Measurements from ENCODE around the gene KLRC3. TPM values are rescaled to one million over a fixed set of nuclear protein-coding genes. Genes with fewer than 3 reads are reported as not detected.
"Not testable (repeated sequence)": the region's sequence is repeated elsewhere in the genome, so short reads cannot be mapped to it uniquely, and the experiment has no call there.

The KLRC3 gene
- total RNA-seq, 1 donor from 2014 or later = not detected

GRCh38 chr12:10393291-10393690 is 27.1 kb downstream of the KLRC3 start:
- peaks cover 6% of the 10 kb centered on the region for H3K4me1 Mint-ChIP-seq
- no peaks in the 10 kb centered on the region for H3K9me3 Mint-ChIP-seq
- H3K4me3 Mint-ChIP-seq = no peak overlapping the region
- DNase-seq (ENCODE audit: low read depth, low spot score) = no peak
- H3K36me3 Mint-ChIP-seq (ENCODE audit: low read depth) = no peaks in the 10 kb centered on the region
- TF ChIP-seq CTCF (conservative IDR thresholded peaks at IDR 0.05) = no peak
- H3K27ac Mint-ChIP-seq (ENCODE audit: unreplicated experiment) = no peak overlapping the region
- no peaks in the 10 kb centered on the region for H3K27me3 Mint-ChIP-seq (ENCODE audit: low read depth)

- no peaks in the 10 kb centered on the region for H3K36me3 Mint-ChIP-seq (ENCODE audit: low read depth)
- no peak for DNase-seq (ENCODE audit: low read depth, low spot score)
- H3K4me3 Mint-ChIP-seq = no peak overlapping the region
- no peaks in the 10 kb centered on the region for H3K9me3 Mint-ChIP-seq
- no peak overlapping the region for H3K27ac Mint-ChIP-seq (ENCODE audit: unreplicated experiment)
- H3K4me1 Mint-ChIP-seq = peaks cover 6% of the 10 kb centered on the region
- H3K27me3 Mint-ChIP-seq (ENCODE audit: low read depth) = no peaks in the 10 kb centered on the region
- no peak for TF ChIP-seq CTCF (conservative IDR thresholded peaks at IDR 0.05)
These were observed 27.9 kb downstream of the KLRC3 start for GRCh38 chr12:10392394-10392930.

GRCh38 chr12:10390991-10391390 is 29.4 kb downstream of the KLRC3 start:
- H3K9me3 Mint-ChIP-seq; H3K36me3 Mint-ChIP-seq (ENCODE audit: low read depth); DNase-seq (ENCODE audit: low read depth, low spot score); H3K4me3 Mint-ChIP-seq; H3K4me1 Mint-ChIP-seq; H3K27me3 Mint-ChIP-seq (ENCODE audit: low read depth); H3K27ac Mint-ChIP-seq (ENCODE audit: unreplicated experiment): not testable (repeated sequence)

- Mint-ChIP-seq H3K9me3 (no peaks in the 10 kb centered on the region), H3K36me3 (ENCODE audit: low read depth) (no peaks in the 10 kb centered on the region), H3K27ac (ENCODE audit: unreplicated experiment) (no peak within 1 kb of the TSS), H3K4me1 (no peaks in the 10 kb centered on the region), H3K4me3 (no peak within 1 kb of the TSS), H3K27me3 (ENCODE audit: low read depth) (no peaks in the 10 kb centered on the region)
- DNase-seq (ENCODE audit: low read depth, low spot score) = no peak
- TF ChIP-seq CTCF (conservative IDR thresholded peaks at IDR 0.05) = no peak
These were observed 30.5 kb downstream of the KLRC3 start, which contains the start of gene KLRK1 for GRCh38 chr12:10389904-10390303. KLRK1 (minus strand) TSS chr12:10390041; CDS start chr12:10388810, 1,231 bp downstream.

GRCh38 chr12:10388624-10389413 is 31.6 kb downstream of the KLRC3 start:
- no peak overlapping the region for H3K4me3 Mint-ChIP-seq
- DNase-seq (ENCODE audit: low read depth, low spot score) = no peak
- H3K27ac Mint-ChIP-seq (ENCODE audit: unreplicated experiment) = no peak overlapping the region
- H3K9me3 Mint-ChIP-seq = peaks cover 6% of the 10 kb centered on the region
- TF ChIP-seq CTCF (conservative IDR thresholded peaks at IDR 0.05) = no peak
- H3K27me3 Mint-ChIP-seq (ENCODE audit: low read depth) = no peaks in the 10 kb centered on the region
- H3K36me3 Mint-ChIP-seq (ENCODE audit: low read depth) = peaks cover 5% of the 10 kb centered on the region
- no peaks in the 10 kb centered on the region for H3K4me1 Mint-ChIP-seq

- not testable (repeated sequence) for H3K4me3 Mint-ChIP-seq; H3K27ac Mint-ChIP-seq (ENCODE audit: unreplicated experiment); H3K36me3 Mint-ChIP-seq (ENCODE audit: low read depth); H3K4me1 Mint-ChIP-seq; DNase-seq (ENCODE audit: low read depth, low spot score); H3K27me3 Mint-ChIP-seq (ENCODE audit: low read depth)
- peaks cover 14% of the 10 kb centered on the region for H3K9me3 Mint-ChIP-seq
These were observed 32.9 kb downstream of the KLRC3 start for GRCh38 chr12:10387498-10387897.

All from neural crest cell (in vitro differentiated cells).